ENCODE measurements around the gene TBC1D16.

TBC1D16 gene

DNA sequence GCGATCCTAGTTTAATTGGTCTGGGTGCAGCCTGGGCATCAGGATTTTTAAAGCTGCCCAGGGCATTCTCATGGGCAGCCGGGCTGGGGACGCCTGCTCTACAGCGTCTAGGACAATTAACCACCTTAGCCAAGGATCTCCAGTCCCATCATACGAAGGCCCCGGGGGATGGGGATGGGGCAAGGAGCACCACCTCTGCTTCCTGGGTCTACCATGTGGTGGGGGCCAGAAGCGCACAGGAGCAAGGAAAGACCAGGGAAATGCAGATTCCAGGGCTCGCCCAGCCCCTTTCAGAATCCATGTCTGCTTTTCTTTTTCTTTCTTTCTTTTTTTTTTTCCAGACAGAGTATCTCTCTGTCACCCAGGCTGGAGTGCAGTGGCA, 29.3 kb downstream of the TBC1D16 start:
- H3K36me3 ChIP-seq (ENCODE audit: insufficient read depth, low read length) = no peaks in the 10 kb centered on the region
- no peak overlapping the region for H2AFZ ChIP-seq (ENCODE audit: low read length)

DNA sequence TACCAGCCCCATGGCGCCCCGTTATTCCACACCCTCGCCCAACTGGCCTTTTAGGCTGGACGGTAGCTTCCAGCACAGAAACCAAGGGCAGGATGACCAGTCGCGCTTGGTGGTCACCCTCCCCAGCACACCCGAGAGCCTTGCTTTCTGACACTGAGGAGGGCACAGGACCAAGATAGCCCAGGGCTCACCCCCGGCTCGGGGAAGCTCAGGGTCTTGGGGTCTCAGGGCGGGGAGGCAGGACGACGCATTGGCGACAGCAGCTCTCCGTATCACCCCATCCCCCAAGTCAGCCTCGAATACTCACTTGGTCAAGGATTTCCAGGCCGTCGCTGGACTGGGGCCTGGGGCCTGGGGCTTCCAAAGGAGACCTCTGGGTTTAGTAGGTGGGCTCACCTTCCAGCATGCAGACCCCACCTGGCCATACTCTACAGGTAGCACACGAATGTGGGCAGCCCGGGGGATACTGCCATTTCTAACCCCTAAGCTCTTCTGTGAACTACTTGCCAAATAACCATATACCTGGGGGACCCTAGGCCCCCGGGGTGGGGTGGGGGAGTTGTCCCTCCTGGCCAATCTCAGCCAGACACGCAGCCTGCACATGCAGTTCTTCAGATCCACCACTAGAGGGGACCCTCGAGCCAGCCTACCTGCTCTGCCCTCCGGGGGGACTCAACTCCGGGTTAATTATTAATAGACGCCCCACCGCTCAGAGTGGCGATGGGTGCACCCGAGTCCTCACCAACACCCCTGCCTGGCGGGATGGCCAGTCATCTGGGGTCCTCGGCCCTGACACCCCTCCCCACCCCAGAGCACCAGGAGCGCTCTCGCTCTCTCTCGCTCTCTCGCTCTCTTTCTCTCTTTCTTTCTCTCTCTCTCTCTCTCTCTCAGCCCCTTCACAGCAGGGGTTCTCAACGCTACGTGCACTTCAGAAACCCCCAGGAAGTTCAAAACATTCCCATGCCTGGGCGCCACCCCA, 30.0 kb downstream of the TBC1D16 start:
- Histone ChIP-seq H3K4me3 (ENCODE audit: low read length, poor library complexity, severe bottlenecking) (peak overlapping the region; percentile 41), H3K9me2 (replicated peaks; ENCODE audit: low read depth, low read length) (no peaks in the 10 kb centered on the region), H3K36me3 (ENCODE audit: insufficient read depth, low read length) (no peaks in the 10 kb centered on the region), H3K9me3 (ENCODE audit: insufficient read depth, low read depth, low read length) (no peaks in the 10 kb centered on the region), H3K9ac (ENCODE audit: low read depth, low read length, poor library complexity, severe bottlenecking) (peak overlapping the region; percentile 24), H3F3A (ENCODE audit: low read depth) (no peaks in the 10 kb centered on the region), H3K79me2 (ENCODE audit: insufficient read depth, low read length) (no peaks in the 10 kb centered on the region), H3K4me1 (ENCODE audit: insufficient read depth, low read length, poor library complexity, severe bottlenecking) (peaks cover 11% of the 10 kb centered on the region), H4K20me1 (ENCODE audit: insufficient read depth, low read length, poor library complexity, severe bottlenecking) (no peaks in the 10 kb centered on the region), H3K4me2 (ENCODE audit: low read depth, low read length, poor library complexity, severe bottlenecking) (peak overlapping the region; percentile 43), H2AFZ (ENCODE audit: low read length) (no peak overlapping the region), H3K27me3 (ENCODE audit: insufficient read depth, low read length, poor library complexity, severe bottlenecking) (no peaks in the 10 kb centered on the region)
- no peak for TF ChIP-seq EZH2phosphoT487 (IDR thresholded peaks at IDR 0.05; ENCODE audit: borderline replicate concordance)
- TF ChIP-seq, protein P1, sequence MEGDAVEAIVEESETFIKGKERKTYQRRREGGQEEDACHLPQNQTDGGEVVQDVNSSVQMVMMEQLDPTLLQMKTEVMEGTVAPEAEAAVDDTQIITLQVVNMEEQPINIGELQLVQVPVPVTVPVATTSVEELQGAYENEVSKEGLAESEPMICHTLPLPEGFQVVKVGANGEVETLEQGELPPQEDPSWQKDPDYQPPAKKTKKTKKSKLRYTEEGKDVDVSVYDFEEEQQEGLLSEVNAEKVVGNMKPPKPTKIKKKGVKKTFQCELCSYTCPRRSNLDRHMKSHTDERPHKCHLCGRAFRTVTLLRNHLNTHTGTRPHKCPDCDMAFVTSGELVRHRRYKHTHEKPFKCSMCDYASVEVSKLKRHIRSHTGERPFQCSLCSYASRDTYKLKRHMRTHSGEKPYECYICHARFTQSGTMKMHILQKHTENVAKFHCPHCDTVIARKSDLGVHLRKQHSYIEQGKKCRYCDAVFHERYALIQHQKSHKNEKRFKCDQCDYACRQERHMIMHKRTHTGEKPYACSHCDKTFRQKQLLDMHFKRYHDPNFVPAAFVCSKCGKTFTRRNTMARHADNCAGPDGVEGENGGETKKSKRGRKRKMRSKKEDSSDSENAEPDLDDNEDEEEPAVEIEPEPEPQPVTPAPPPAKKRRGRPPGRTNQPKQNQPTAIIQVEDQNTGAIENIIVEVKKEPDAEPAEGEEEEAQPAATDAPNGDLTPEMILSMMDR (conservative IDR thresholded peaks at IDR 0.05; ENCODE audit: low read length) = peak; percentile 97

More for the DNA sequence above, 29.3 kb downstream of the TBC1D16 start:
- TF ChIP-seq EZH2phosphoT487 (IDR thresholded peaks at IDR 0.05; ENCODE audit: borderline replicate concordance) = no peak
- TF ChIP-seq, protein P1 (conservative IDR thresholded peaks at IDR 0.05; ENCODE audit: low read length) = no peak
- peak overlapping the region; percentile 43 for H3K4me2 ChIP-seq (ENCODE audit: low read depth, low read length, poor library complexity, severe bottlenecking)
- H4K20me1 ChIP-seq (ENCODE audit: insufficient read depth, low read length, poor library complexity, severe bottlenecking) = no peaks in the 10 kb centered on the region
- peak overlapping the region; percentile 24 for H3K9ac ChIP-seq (ENCODE audit: low read depth, low read length, poor library complexity, severe bottlenecking)
- H3K4me1 ChIP-seq (ENCODE audit: insufficient read depth, low read length, poor library complexity, severe bottlenecking) = peaks cover 11% of the 10 kb centered on the region
- H3K79me2 ChIP-seq (ENCODE audit: insufficient read depth, low read length) = no peaks in the 10 kb centered on the region
- no peaks in the 10 kb centered on the region for H3F3A ChIP-seq (ENCODE audit: low read depth)
- no peaks in the 10 kb centered on the region for H3K9me3 ChIP-seq (ENCODE audit: insufficient read depth, low read depth, low read length)
- H3K9me2 ChIP-seq (replicated peaks; ENCODE audit: low read depth, low read length) = no peaks in the 10 kb centered on the region
- no peaks in the 10 kb centered on the region for H3K27me3 ChIP-seq (ENCODE audit: insufficient read depth, low read length, poor library complexity, severe bottlenecking)
- H3K4me3 ChIP-seq (ENCODE audit: low read length, poor library complexity, severe bottlenecking) = peak overlapping the region; percentile 41

DNA sequence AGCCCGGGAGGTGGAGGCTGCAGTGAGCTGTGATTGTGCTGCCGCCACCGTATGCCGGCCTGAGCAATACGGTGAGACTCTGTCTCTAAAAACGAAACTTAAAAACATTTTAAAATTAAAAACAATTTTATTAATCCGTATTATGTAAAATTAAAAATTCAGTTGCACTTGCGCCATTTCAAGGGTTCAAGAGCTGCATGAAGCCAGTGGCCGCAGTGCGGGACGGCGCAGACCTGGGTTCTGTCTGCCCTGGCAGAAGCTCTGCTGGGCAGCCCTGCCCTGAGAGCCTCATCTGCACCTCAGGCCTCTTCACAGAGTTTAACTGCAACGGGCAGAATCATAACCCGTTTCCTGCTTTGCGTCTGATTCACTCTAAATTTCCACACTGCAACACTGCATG, 31.7 kb downstream of the TBC1D16 start:
- Histone ChIP-seq H3K4me2 (ENCODE audit: low read depth, low read length, poor library complexity, severe bottlenecking) (peak overlapping the region; percentile 29), H3K9ac (ENCODE audit: low read depth, low read length, poor library complexity, severe bottlenecking) (peak overlapping the region; percentile 48), H3F3A (ENCODE audit: low read depth) (no peaks in the 10 kb centered on the region), H2AFZ (ENCODE audit: low read length) (no peak overlapping the region), H3K9me2 (replicated peaks; ENCODE audit: low read depth, low read length) (no peaks in the 10 kb centered on the region), H3K27me3 (ENCODE audit: insufficient read depth, low read length, poor library complexity, severe bottlenecking) (no peaks in the 10 kb centered on the region), H3K4me3 (ENCODE audit: low read length, poor library complexity, severe bottlenecking) (no peak overlapping the region), H4K20me1 (ENCODE audit: insufficient read depth, low read length, poor library complexity, severe bottlenecking) (no peaks in the 10 kb centered on the region), H3K4me1 (ENCODE audit: insufficient read depth, low read length, poor library complexity, severe bottlenecking) (peaks cover 11% of the 10 kb centered on the region), H3K79me2 (ENCODE audit: insufficient read depth, low read length) (no peaks in the 10 kb centered on the region), H3K9me3 (ENCODE audit: insufficient read depth, low read depth, low read length) (no peaks in the 10 kb centered on the region), H3K36me3 (ENCODE audit: insufficient read depth, low read length) (no peaks in the 10 kb centered on the region)
- no peak for TF ChIP-seq EZH2phosphoT487 (IDR thresholded peaks at IDR 0.05; ENCODE audit: borderline replicate concordance)
- TF ChIP-seq, protein P1 (conservative IDR thresholded peaks at IDR 0.05; ENCODE audit: low read length) = no peak

Data from Loucy (cell line).